SK-N-SH (cell line): ENCODE data around the gene CCDC198. TPM values are rescaled to one million over a fixed set of nuclear protein-coding genes. Genes with fewer than 3 reads are reported as not detected.

Experiments used
- CTCF ChIA-PET: fragments of 300-600, 350-600 bp; formaldehyde crosslinking; extraction: SDS; loops from one replicate; lab custom pipeline; 2021; lab: Yijun Ruan, JAX
- POLR2A ChIA-PET: fragments of 350-600 bp; sonication (Branson Sonifier 250); formaldehyde crosslinking; extraction: SDS; loops from one replicate; lab custom pipeline; 2020; ENCODE audit warnings: antibody characterized with exemption, inconsistent platforms; lab: Yijun Ruan, JAX
- DNase-seq: peaks from one replicate; pipeline ENCODE4 v3.0.0; 2012
- H2AFZ ChIP-seq: fragments of 200-600 bp; sonication (generic); 2 replicates; pipeline ENCODE4 v1.8.1; 2016; ENCODE audit warnings: antibody characterized with exemption, mild to moderate bottlenecking, low read depth
- H3F3A ChIP-seq: fragments of 200-600 bp; sonication (generic); replicated peaks from 2 replicates; pipeline ENCODE3; 2016; ENCODE audit warnings: antibody characterized with exemption, mild to moderate bottlenecking; ENCODE audit not compliant: insufficient read depth
- H3K27ac ChIP-seq, 2 experiments: fragments of 200-500 bp in 1 of 2; fragments of 200-600 bp in 1 of 2; sonication (Bioruptor generic) in 1 of 2; sonication (generic), shearing (Covaris generic) in 1 of 2; 2 replicates each; pipeline versions ENCODE4 v1.5.1 to v1.6.1; 2014 to 2016; ENCODE audit warnings: low read depth in 2 of 2, inconsistent platforms in 1 of 2, low read length in 1 of 2, mild to moderate bottlenecking in 1 of 2, mixed read lengths in 1 of 2
- H3K27me3 ChIP-seq: fragments of 200-600 bp; sonication (generic), shearing (Covaris generic); 2 replicates; pipeline ENCODE4 v1.6.1; 2016; ENCODE audit warnings: mixed run types; ENCODE audit not compliant: insufficient read depth
- H3K36me3 ChIP-seq, 2 experiments: fragments of 200-500 bp in 1 of 2; fragments of 200-600 bp in 1 of 2; sonication (Bioruptor generic) in 1 of 2; sonication (generic) in 1 of 2; replicated peaks in 1 of 2; 2 replicates each; pipeline versions ENCODE3 to v1.5.1; 2014 to 2016; ENCODE audit warnings: low read length in 1 of 2, mild to moderate bottlenecking in 1 of 2; ENCODE audit not compliant: insufficient read depth in 2 of 2, control insufficient read depth in 1 of 2
- H3K4me1 ChIP-seq, 2 experiments: fragments of 200-500 bp in 1 of 2; fragments of 200-600 bp in 1 of 2; sonication (Bioruptor generic) in 1 of 2; sonication (generic), shearing (Covaris generic) in 1 of 2; 2 replicates each; pipeline versions ENCODE4 v1.5.1 to v1.6.1; 2014 to 2016; ENCODE audit warnings: low read depth in 1 of 2, low read length in 1 of 2, mixed run types in 1 of 2; ENCODE audit not compliant: insufficient read depth in 2 of 2, control insufficient read depth in 1 of 2
- H3K4me2 ChIP-seq: fragments of 200-600 bp; sonication (generic), shearing (Covaris generic); 2 replicates; pipeline ENCODE4 v1.6.1; 2017; ENCODE audit warnings: mixed run types
- H3K4me3 ChIP-seq, 2 experiments: fragments of 200-500 bp in 1 of 2; fragments of 200-600 bp in 1 of 2; sonication (Bioruptor generic) in 1 of 2; sonication (generic), shearing (Covaris generic) in 1 of 2; 2 replicates each; pipeline versions ENCODE4 v1.5.1 to v1.8.1; 2014 to 2016; ENCODE audit warnings: low read depth in 2 of 2, inconsistent platforms in 1 of 2, low read length in 1 of 2, mild to moderate bottlenecking in 1 of 2, mixed read lengths in 1 of 2, moderate library complexity in 1 of 2
- H3K79me2 ChIP-seq: fragments of 200-600 bp; sonication (generic); 2 replicates; pipeline ENCODE4 v1.8.1; 2017; ENCODE audit warnings: mild to moderate bottlenecking; ENCODE audit not compliant: insufficient read depth
- H3K9ac ChIP-seq: fragments of 200-600 bp; sonication (generic); 2 replicates; pipeline ENCODE4 v1.6.1; 2017; ENCODE audit warnings: mixed run types
- H3K9me2 ChIP-seq: fragments of 200-600 bp; sonication (generic); 2 replicates; pipeline ENCODE4 v1.6.1; 2017; ENCODE audit warnings: mixed run types
- H3K9me3 ChIP-seq: fragments of 200-600 bp; sonication (generic); 2 replicates; pipeline ENCODE4 v1.6.1; 2017; ENCODE audit warnings: mixed run types, mild to moderate bottlenecking, moderate library complexity
- H4K20me1 ChIP-seq: fragments of 200-600 bp; sonication (generic); 2 replicates; pipeline ENCODE4 v1.6.1; 2017; ENCODE audit warnings: mild to moderate bottlenecking, mixed run types; ENCODE audit not compliant: insufficient read depth
- ELF1 ChIP-seq: IDR thresholded peaks from 2 replicates; pipeline ENCODE4 v1.4.0; 2012
- EZH2phosphoT487 ChIP-seq: fragments of 200-600 bp; sonication (generic); IDR thresholded peaks from 2 replicates; pipeline ENCODE4 v1.6.1; 2017; ENCODE audit warnings: low read depth, mixed run types, mild to moderate bottlenecking, antibody characterized with exemption, moderate library complexity, borderline replicate concordance
- FOXJ3 ChIP-seq: sonication (generic); formaldehyde crosslinking; IDR thresholded peaks from 2 replicates; pipeline ENCODE4 v1.5.1; 2020; ENCODE audit warnings: mild to moderate bottlenecking, missing genetic modification reagents
- GABPA ChIP-seq: IDR thresholded peaks from 2 replicates; pipeline ENCODE4 v1.4.0; 2012; ENCODE audit warnings: low read depth, mild to moderate bottlenecking
- JUND ChIP-seq: IDR thresholded peaks from 2 replicates; pipeline ENCODE4 v1.4.0; 2012
- MAX ChIP-seq: IDR thresholded peaks from 2 replicates; pipeline ENCODE4 v1.4.0; 2012; ENCODE audit warnings: low read depth
- MEF2A ChIP-seq: IDR thresholded peaks from 2 replicates; pipeline ENCODE4 v1.4.0; 2012; ENCODE audit warnings: low read depth, borderline replicate concordance
- NFIC ChIP-seq: IDR thresholded peaks from 2 replicates; pipeline ENCODE4 v1.4.0; 2012; ENCODE audit warnings: borderline replicate concordance
- PBX3 ChIP-seq: IDR thresholded peaks from 2 replicates; pipeline ENCODE4; 2012
- POLR2AphosphoS5 ChIP-seq: IDR thresholded peaks from 2 replicates; pipeline ENCODE4 v1.6.1; 2012; ENCODE audit warnings: low read depth, low read length
- RCOR1 ChIP-seq: fragments of 150-350 bp; IDR thresholded peaks from 2 replicates; pipeline ENCODE4 v1.6.1; 2017; ENCODE audit warnings: antibody characterized with exemption, low read length
- REST ChIP-seq: IDR thresholded peaks from 2 replicates; pipeline ENCODE4 v1.6.1; 2012; ENCODE audit warnings: mild to moderate bottlenecking, low read depth, low read length, moderate library complexity
- RFX5 ChIP-seq: IDR thresholded peaks from 2 replicates; pipeline ENCODE4 v1.6.1; 2012; ENCODE audit warnings: mild to moderate bottlenecking, improper control_type of control experiment, low read length
- RXRA ChIP-seq: IDR thresholded peaks from 2 replicates; pipeline ENCODE4 v1.4.0; 2012; ENCODE audit warnings: low read depth, mild to moderate bottlenecking, borderline replicate concordance
- SIN3A ChIP-seq: IDR thresholded peaks from 2 replicates; pipeline ENCODE4 v1.6.1; 2012; ENCODE audit warnings: low read depth, mild to moderate bottlenecking, low read length, moderate library complexity, borderline replicate concordance
- TAF1 ChIP-seq: IDR thresholded peaks from 2 replicates; pipeline ENCODE4 v1.6.1; 2012; ENCODE audit warnings: low read depth, mild to moderate bottlenecking, low read length, moderate library complexity, borderline replicate concordance
- TCF12 ChIP-seq: IDR thresholded peaks from 2 replicates; pipeline ENCODE4 v1.4.0; 2012
- USF1 ChIP-seq: IDR thresholded peaks from 2 replicates; pipeline ENCODE4 v1.4.0; 2012; ENCODE audit warnings: low read depth, borderline replicate concordance
- YY1 ChIP-seq: IDR thresholded peaks from 2 replicates; pipeline ENCODE4 v1.4.0; 2012; ENCODE audit warnings: low read depth, mild to moderate bottlenecking
- ZBTB33 ChIP-seq: IDR thresholded peaks from 2 replicates; pipeline ENCODE4 v1.4.0; 2012; ENCODE audit warnings: low read depth, borderline replicate concordance
- WGBS: methylation state at CpG from one replicate; pipeline ENCODE4 v1.1.6; 2017; ENCODE audit warnings: low lambda C conversion rate; 5-methylcytosine and 5-hydroxymethylcytosine counted together
- polyA plus RNA-seq, 3 experiments: library from polyadenylated mRNA; depleted of rRNA; stranded (reverse); fragments of >200 nt; gene quantifications; 2 replicates each; pipeline ENCODE4 v1.2.3, GENCODE V29; 2012

The CCDC198 gene
- polyA plus RNA-seq, 1 of the 3 experiments (the other 2 are of a cell fraction): not detected

GRCh38 chr14:57498659-57499058, 5.0 kb upstream of the CCDC198 start:
- Histone ChIP-seq H4K20me1 (no peaks in the 10 kb centered on the region), H3K4me3 (no peak overlapping the region), H3K4me1 (no peaks in the 10 kb centered on the region; a peak in 1 of 4 replicates), H3K27me3 (no peaks in the 10 kb centered on the region), H3K9me3 (no peaks in the 10 kb centered on the region), H3K79me2 (no peaks in the 10 kb centered on the region), H3K9ac (no peak overlapping the region), H3K27ac (no peak overlapping the region), H3K4me2 (no peak overlapping the region), H3F3A (no peaks in the 10 kb centered on the region), H3K36me3 (no peaks in the 10 kb centered on the region), H2AFZ (no peak overlapping the region), H3K9me2 (no peaks in the 10 kb centered on the region)
- no peak for TF ChIP-seq YY1
- TF ChIP-seq MAX: no peak
- no peak for TF ChIP-seq TCF12
- TF ChIP-seq RCOR1: no peak
- TF ChIP-seq RXRA: no peak
- TF ChIP-seq EZH2phosphoT487: no peak
- TF ChIP-seq ZBTB33: no peak
- TF ChIP-seq PBX3: no peak
- no peak for TF ChIP-seq NFIC
- no peak for TF ChIP-seq TAF1
- no peak for TF ChIP-seq MEF2A
- TF ChIP-seq SIN3A: no peak
- no peak for TF ChIP-seq FOXJ3 (CRISPR knock-in tag)
- no peak for TF ChIP-seq ELF1
- TF ChIP-seq RFX5: no peak
- TF ChIP-seq POLR2AphosphoS5: no peak
- no peak for DNase-seq
- POLR2A ChIA-PET: no interaction called here
- CTCF ChIA-PET: no interaction called here

- no peaks in the 10 kb centered on the region for H3K79me2 ChIP-seq
- no peaks in the 10 kb centered on the region; a peak in 1 of 4 replicates for H3K4me1 ChIP-seq
- H3K27ac ChIP-seq: no peak overlapping the region
- H3K4me3 ChIP-seq: no peak overlapping the region
- no peaks in the 10 kb centered on the region for H3K27me3 ChIP-seq
- no peak overlapping the region for H3K9ac ChIP-seq
- H3K9me3 ChIP-seq: no peaks in the 10 kb centered on the region
- no peaks in the 10 kb centered on the region for H3K9me2 ChIP-seq
- no peaks in the 10 kb centered on the region for H3K36me3 ChIP-seq
- no peak overlapping the region for H2AFZ ChIP-seq
- H3K4me2 ChIP-seq: no peak overlapping the region
- DNase-seq: no peak
- ChIA-PET POLR2A (no interaction called here), CTCF (no interaction called here)
- no peaks in the 10 kb centered on the region for H3F3A ChIP-seq
- no peaks in the 10 kb centered on the region for H4K20me1 ChIP-seq
- 44% methylated on average over 4 of the region's 4 CpGs for WGBS
- TF ChIP-seq RXRA (no peak), USF1 (no peak), JUND (no peak), MEF2A (no peak), ZBTB33 (no peak), POLR2AphosphoS5 (no peak), EZH2phosphoT487 (no peak), YY1 (no peak), GABPA (no peak), REST (no peak)
Measured at GRCh38 chr14:57498035-57498434, 4.4 kb upstream of the CCDC198 start.
